K562 (cell line): Measurements from ENCODE around the gene UBE2K.

Experiments used
- CEBPZ ChIP-seq: fragments of 150-350 bp; IDR thresholded peaks from 2 replicates; pipeline ENCODE4 v1.6.1; 2014; ENCODE audit warnings: low read depth, mild to moderate bottlenecking, low read length, borderline replicate concordance
- CTCF ChIP-seq, 3 experiments: IDR thresholded peaks in 2 of 3; conservative IDR thresholded peaks in 1 of 3; 2 replicates each; pipeline ENCODE4 v1.5.1; 2011 to 2012; ENCODE audit warnings: low read length in 3 of 3, mild to moderate bottlenecking in 3 of 3, control low read depth in 2 of 3, improper control_type of control experiment in 1 of 3, inconsistent platforms in 1 of 3, low read depth in 1 of 3, mixed read lengths in 1 of 3, moderate library complexity in 1 of 3; ENCODE audit not compliant: insufficient read depth in 2 of 3
- E2F1 ChIP-seq: sonication (generic); formaldehyde crosslinking; IDR thresholded peaks from 2 replicates; pipeline ENCODE4 v1.8.1; 2023; ENCODE audit warnings: mild to moderate bottlenecking, missing genetic modification reagents, moderate library complexity
- EP300 ChIP-seq: IDR thresholded peaks from 2 replicates; pipeline ENCODE4 v1.6.1; 2012; ENCODE audit warnings: low read length, improper control_type of control experiment
- HMG20B ChIP-seq: fragments of 250-450 bp; sonication (Bioruptor Pico); IDR thresholded peaks from 2 replicates; pipeline ENCODE4 v1.5.0; 2021; ENCODE audit warnings: mild to moderate bottlenecking
- KLF10 ChIP-seq: fragments of 250-450 bp; sonication (Bioruptor Pico); IDR thresholded peaks from 2 replicates; pipeline ENCODE4 v1.6.1; 2021; ENCODE audit warnings: matching md5 sums
- POLR3A ChIP-seq: IDR thresholded peaks from 2 replicates; pipeline ENCODE4 v1.6.1; 2011; ENCODE audit warnings: borderline replicate concordance, mild to moderate bottlenecking, moderate library complexity; ENCODE audit not compliant: insufficient read length, insufficient read depth; ENCODE audit errors: extremely low read depth
- SETDB1 ChIP-seq: IDR thresholded peaks from one replicate; pipeline ENCODE4 v1.6.1; 2012; ENCODE audit warnings: low read length, control low read depth, inconsistent platforms
- SPI1 ChIP-seq: IDR thresholded peaks from 2 replicates; pipeline ENCODE4 v1.6.1; 2011; ENCODE audit warnings: low read depth, low read length, control low read depth, borderline replicate concordance
- ZBTB33 ChIP-seq: sonication (generic); formaldehyde crosslinking; IDR thresholded peaks from 2 replicates; pipeline ENCODE4 v1.8.1; 2023; ENCODE audit warnings: mild to moderate bottlenecking, missing genetic modification reagents
- ZNF384 ChIP-seq: IDR thresholded peaks from 2 replicates; pipeline ENCODE4 v1.6.1; 2012; ENCODE audit warnings: low read depth, low read length, improper control_type of control experiment

GRCh38 chr4:39719804-39720580 lies 22.1 kb downstream of the UBE2K start:
- TF ChIP-seq SETDB1 (no peak), ZBTB33 (CRISPR knock-in tag) (no peak), E2F1 (CRISPR knock-in tag) (no peak), EP300 (no peak), POLR3A (no peak), HMG20B (no peak), SPI1 (no peak), CTCF (IDR thresholded peaks at IDR 0.05 in 2 of 3, conservative IDR thresholded peaks at IDR 0.05 in 1 of 3; ENCODE audit: insufficient read depth in 2 of 3, low read depth in 1 of 3, low read length in 3 of 3) (no peak), KLF10 (CRISPR knock-in tag) (no peak), CEBPZ (no peak), ZNF384 (no peak)
